Eye (tissue), 1 donor: Measurements from ENCODE around the gene PYGB.
"Not testable (repeated sequence)": the region's sequence is repeated elsewhere in the genome, so short reads cannot be mapped to it uniquely, and the experiment has no call there.

Source experiments
- DNase-seq: peaks from one replicate; pipeline ENCODE4 v3.0.0-alpha.2; 2015

PYGB gene

DNA sequence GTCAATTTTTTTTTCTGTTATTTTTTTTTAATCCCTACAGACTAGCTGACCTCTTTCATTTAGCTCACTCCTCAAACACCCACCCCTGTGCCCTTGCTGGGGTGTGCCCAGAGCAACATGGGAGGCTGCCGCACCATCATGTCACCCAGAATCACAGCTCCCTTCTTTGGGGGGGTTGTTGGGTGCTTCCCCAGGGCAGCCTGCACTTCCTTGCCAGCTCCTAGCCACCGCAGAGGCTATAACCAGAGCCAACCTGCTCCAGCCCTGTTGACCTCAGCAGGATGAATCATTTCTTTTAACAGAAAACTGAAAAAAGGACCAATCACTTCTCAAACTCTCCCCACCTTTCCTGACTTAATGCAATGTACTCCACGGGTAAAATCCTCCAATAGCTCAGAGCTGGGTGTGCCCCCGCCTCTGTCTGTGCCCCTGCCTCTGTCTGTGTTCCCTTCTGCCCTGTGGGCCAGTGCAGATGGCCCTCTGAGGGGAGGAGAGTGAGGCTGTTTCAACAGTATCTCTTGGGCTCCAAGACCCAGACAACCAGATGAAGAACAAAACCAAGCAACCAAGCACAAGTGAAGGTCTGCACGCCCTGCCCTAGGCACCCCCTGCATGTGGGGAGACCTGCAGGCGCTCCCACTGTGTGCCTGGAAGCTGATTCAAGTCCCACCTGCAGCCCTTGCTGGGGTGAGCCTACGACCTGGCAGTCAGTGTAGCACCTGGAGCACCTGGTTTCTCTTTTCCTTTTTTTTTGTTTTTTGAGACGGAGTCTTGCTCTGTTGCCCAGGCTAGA lies 67.7 kb downstream of the PYGB start:
- no peak for DNase-seq

DNA sequence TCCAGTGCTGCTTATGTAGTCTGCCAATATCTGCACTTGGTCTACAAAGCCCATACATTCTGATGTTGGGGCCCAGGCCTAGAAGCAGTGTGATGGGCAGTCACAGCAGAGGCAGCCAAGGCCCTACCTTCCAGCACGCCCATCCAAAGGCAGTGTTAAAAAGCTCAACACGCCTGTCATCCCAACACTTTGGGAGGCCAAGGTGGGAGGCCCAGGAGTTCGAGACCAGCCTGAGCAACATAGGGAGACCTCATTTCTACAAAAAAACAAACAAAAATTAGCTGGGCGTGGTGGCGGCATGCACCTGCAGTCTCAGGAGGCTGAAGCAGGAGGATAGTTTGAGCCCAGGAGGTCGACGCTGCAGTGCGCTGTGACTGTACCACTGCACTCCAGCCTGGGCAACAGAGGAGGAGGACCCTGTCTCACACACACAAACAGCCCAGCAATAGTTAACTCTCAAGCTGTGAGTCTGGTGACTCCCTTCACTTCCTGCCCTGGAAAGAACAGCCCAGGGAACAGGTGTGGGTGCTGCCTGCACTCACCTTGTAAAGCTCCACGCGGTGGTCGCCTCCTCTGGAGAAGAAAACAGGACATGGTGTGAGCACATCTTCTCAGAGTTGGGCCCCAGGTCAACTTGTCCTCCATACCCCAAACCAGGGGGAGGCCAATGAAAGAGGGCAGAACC lies 68.8 kb downstream of the PYGB start:
- no peak for DNase-seq

DNA sequence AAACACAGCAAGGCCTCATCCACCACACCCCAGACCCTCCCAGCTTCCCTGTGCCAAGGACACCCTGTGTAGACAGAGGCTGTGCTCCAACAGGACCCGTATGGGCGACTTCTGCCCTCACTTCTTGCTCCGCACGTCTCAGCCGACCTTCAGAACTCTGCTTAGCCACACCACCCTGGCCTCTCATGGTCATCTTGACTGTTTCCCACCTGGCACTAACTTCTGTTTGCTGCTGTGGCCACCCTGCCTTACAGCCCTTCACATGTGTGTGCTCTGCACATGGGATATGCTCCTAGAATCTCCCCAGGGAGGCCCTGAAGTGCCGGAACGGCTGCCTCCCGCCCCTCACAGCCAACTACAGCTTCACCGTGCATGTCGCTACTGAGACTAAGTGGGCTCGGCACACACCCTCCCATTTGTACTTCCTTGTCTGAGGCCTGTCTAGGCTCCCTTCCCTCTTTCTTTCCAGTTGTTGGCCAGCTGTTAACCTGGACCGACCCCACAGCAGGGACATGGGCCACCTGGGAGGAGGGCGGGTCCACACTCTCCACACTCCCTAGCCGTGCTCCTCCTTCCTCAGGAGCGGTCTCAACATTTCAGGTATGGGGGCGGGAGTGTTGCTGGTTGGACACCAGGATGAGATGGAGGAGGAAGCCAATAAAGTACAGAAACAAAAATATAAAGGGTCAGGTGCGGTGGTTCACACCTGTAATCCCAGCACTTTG lies 69.6 kb downstream of the PYGB start:
- no peak for DNase-seq

DNA sequence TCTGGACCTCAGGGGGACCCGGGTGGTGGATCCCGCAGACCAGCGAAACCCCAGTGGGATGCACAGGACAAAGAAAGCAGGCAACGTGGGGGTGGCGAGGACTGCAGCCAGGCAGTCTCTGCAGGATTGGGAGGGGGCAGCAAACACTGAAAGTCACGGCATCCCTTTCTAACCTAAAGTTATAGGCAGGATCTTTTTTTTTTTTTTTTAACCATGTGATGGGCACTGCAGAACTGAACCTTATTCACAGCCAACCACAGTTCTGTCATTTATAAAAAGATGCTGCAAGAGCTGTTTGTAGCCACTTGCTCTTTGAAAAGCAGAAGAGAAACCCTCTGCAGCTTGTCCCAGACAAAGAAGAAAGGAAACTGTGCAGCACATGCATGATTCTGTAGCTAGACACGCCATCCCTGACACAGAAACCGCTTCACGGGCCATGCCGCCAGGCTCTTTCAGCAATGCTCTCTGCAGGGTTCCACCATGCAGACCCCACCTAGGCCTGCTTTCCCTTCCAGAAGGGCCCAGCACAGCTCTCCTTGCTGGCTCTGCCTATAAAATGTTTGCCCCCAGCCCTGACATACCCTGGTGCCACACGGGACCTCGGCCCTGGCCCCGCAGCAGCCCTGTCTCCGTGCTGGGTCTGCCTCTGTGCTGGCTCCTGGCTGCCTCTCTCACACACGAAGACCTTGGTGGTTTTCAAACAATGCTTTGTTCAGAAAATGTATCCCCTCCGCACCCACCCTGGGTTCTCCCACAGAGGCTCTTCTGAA lies 70.8 kb downstream of the PYGB start:
- peak; percentile 37 for DNase-seq

DNA sequence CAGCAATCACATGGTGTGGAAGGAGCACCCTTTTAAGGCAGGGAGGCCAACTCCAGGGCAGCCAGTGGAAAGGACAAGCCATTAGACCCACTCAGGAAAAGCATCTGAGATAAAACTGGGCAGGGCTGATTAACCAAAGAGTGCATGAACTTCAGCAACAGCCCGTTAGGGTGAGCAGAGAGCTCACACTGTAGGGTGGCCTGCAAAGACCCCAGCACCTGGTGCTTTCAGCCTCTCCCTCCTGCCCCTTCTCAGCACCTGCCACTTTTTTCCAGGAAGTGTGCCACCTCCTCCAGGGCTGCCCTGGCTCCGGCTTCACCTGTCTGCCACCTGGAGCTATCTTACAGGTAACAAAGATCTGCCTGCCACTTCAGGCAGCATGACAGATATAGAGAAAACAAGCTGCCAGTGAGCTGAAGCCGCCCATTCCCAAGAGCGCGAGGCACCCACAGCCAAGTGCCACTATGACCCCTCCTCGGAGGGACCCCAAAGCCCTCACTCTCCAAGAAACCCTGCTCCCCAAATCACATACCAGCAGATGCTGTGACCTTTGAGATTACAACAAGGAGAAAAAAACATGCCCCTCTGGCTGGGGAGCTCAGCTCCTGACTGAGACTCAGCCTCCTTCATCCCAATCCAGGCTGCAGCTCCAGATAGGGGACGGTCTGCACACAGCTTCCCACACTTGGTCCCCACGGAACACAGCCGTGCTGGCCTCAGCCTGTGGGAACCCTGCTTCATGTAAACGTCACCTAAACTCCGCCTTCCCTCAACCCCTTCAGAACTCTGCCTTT lies 71.6 kb downstream of the PYGB start:
- no peak for DNase-seq

DNA sequence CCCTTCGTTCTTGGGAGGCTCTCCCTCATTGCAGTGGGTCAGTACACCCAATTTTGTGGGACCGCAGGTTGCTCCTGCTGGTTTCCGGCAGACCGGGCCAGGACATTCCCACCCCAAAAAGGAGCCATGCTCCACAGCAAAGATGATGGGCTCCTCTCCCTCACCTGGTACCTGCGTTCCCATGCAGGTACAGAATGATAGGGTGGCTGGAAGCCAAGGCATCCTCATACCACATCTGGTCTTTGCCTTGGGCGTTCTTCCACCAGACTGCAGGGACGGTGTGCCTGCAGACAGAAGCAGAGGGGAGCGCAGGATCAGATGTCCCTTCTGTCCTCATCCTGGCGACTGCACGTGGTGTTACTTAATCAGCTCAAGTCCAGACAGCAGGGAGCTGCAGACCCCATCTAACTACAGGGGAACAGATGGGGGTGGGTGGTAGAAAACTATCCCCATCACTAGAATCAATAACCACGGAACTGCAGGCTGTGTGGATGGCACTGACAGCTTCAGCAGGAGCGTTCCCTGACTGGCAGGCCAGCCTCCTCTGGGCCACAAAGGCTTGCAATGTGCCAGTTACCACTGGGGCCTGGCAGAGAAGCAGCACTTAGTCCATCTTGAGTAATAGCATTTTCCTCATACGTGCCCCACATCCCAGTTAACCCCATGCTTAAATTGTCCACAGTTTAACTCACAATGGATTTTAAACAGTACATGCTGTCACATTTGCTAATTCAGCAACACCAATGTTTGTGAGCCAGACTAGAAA lies 72.3 kb downstream of the PYGB start:
- DNase-seq = no peak

DNA sequence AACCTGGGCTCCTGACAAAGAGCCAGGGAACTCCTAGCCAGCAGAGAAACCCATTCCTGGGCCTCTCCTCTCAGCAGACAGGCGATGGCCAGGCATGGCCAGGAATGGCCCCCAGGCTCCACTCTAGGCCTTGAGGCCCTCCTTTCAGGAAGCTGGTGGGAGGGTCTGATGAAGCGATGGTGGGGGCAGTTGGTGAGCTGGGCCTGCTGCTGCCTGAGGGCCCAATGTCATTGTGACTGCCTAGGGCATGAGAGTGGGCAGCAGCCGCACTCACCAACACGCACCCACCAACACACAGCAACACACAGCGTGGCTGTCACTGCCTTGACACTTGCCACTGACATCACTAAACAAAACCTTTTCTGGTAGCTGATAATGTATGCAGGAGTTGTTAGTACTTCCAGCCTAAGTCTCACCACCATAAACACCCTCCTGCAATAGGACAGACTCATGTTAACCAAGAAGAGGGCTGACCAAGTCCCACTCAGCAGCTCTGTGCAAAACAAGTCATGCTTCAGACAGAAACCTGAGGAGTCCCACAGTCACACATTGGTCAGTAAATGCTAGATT lies 73.5 kb downstream of the PYGB start:
- no peak for DNase-seq

DNA sequence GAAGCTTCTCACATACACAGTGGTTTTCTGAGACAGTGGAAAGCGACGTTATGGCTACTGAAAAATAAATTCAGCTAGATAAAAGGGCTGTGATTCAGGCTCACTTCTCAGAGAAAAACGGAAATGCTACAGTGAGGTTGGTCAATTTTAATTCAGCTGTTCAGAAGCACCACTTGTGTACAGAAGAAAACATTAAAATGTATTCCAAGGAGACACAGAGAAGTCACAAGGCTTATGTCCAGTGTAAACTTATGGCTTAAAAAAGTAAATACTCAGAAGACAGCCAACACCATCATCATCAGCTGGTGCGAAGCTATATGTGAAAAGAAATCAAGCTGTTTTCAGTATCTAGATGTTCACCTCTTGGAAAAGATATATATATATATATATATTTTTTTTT lies 74.1 kb downstream of the PYGB start:
- no peak for DNase-seq

DNA sequence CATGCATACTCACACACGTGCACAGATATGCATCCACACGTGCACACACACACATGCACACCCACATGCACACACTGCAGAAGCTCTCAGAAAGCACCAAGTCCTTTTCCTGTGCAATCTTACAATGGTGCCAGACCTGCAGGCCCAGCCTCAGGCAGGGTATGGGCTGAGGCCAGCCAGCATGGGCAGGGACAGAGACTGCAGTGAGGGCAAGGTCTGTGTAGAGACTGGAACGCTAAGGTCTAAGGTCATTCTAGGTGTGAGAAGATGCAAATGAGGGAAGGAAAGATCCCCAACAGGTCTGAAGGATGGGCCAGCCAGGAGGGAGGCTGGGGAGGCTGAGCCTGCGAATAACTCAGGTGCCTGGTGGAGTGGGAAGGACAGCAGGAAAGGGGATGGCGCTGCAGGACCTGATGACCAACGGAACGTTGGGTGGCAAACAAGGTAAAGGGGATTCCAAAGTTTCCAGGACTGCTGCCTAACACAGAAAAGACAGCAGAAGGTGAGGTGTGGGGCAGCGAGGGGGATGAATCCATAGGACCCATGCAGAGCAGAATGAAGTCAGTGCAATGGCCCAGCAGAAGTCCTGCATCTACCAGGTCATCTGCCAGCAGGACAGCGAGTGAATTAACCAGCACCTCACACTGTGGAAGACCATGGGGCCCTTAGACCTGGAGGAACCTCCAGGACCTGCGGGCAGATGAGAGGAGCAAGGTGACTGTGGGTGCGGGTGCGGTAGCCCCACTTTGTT lies 75.8 kb downstream of the PYGB start:
- no peak for DNase-seq

DNA sequence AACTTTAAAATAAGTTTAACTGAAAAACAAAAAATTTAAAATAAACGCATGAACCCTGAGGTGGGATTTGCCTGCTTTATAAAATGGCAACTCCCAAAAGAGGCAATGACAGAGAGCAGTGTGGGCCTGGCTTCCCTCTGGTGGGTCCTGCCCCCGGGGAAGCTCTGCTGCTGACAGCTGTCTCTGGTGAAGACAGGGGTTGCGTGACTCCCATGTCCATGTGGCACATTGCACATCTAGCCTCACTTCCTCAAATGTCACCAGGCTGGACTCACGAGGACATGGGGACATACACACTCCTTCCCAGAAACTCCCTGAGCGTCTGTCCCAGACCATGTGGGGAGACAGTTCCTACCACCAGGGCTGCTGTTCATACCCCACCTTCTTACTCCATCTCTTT lies 76.5 kb downstream of the PYGB start:
- DNase-seq = no peak

DNA sequence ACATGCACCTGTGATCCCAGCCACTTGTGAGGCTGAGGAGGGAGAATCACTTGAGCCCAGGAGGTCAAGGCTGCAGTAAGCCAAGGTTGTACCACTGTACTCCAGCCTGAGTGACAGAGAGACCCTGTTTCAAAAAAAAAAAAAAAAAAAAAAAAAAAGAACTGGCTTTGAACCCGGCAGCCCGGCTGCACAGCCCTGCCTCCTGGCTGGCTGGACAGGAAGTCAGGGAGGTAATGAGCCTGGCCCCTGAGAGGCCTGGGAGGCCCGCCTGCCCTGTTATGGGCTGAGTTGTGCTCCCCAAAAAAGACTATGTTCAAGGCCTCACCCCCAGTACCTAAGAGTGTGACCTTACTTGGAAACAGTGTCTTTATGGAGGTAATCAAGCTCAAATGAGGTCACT lies 77.2 kb downstream of the PYGB start:
- DNase-seq = no peak

DNA sequence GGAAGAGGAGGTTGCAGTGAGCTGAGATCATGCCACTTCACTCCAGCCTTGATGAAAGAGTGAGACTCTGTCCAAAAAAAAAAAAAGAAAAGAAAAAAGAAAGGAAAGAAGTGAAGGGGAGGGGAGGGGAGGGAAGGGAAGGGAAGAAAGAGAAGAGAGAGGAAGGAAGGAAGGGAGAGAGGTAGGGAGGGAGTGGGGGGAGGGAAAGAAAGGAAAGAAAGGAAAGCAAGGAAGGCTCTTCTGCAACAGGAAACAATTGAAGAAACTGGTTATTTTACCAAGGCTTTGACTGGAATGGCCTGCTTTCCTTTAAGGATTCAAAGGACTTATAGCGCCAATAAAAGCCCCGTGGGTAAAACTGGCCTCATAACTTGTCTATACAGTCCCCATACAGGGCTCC lies 78.1 kb downstream of the PYGB start:
- no peak for DNase-seq

DNA sequence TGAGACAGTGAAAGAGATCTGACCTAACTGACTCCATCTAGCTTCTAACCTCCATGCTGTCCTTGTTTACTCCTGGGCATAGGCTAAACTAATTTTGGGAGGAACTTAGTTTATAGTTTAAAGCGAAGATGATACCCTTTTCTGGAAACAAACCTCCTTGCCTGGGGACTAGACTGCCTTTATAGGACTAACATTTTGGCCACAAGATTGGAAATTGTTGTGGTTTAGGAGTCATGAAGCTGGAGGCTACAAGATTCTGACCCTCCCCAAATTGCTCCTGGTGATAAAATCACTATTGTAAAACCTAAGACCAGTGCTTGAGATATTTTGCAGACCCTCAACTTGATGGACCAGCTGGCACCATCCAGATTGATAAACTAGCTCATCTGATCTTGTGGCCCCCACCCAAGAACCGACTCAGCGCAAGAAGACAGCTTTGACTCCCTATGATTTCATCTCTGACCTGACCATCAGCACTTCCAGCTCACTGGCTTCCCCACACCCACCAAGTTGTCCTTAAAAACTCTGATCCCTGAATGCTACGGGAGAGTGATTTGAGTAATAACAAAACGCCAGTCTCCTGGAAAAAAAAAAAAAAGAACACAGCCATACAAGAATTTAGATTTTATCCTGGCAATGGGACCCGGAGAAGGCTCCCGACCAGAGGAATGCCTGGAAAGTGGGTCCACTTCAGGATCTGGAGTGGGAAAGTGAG lies 79.8 kb downstream of the PYGB start:
- DNase-seq = no peak

DNA sequence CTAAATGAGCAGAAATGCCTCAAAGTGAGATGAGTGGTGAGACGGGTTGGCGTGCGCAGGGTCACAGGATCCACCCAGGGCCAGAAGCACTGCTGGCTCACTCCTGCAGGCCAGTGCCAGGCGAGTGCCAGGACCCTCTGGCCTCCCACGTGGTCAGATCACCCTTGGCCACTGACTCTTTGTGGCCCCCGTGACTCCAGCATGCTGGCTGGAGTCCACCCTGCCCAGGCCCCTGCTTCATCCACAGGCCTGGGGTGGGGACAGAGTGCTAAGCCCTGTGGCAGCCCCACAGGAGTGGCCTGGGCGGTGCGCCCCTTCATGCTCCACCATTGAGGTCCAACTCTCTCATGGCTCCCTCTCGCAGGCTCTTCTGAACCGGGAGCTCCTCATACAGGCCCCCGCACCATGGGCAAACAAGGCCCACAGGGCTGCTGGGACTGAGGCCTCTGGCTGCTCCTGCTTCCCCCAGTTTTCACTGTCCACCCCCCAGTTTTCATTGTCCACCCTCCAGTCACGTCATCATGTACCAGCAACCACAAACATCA lies 81.1 kb downstream of the PYGB start:
- DNase-seq = no peak

DNA sequence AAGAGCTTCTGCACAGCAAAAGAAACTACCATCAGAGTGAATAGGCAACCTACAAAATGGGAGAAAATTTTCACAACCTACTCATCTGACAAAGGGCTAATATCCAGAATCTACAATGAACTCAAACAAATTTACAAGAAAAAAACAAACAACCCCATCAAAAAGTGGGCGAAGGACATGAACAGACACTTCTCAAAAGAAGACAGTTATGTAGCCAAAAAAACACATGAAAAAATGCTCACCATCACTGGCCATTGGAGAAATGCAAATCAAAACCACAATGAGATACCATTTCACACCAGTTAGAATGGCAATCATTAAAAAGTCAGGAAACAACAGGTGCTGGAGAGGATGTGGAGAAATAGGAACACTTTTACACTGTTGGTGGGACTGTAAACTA lies 87.1 kb downstream of the PYGB start:
- not testable (repeated sequence) for DNase-seq

DNA sequence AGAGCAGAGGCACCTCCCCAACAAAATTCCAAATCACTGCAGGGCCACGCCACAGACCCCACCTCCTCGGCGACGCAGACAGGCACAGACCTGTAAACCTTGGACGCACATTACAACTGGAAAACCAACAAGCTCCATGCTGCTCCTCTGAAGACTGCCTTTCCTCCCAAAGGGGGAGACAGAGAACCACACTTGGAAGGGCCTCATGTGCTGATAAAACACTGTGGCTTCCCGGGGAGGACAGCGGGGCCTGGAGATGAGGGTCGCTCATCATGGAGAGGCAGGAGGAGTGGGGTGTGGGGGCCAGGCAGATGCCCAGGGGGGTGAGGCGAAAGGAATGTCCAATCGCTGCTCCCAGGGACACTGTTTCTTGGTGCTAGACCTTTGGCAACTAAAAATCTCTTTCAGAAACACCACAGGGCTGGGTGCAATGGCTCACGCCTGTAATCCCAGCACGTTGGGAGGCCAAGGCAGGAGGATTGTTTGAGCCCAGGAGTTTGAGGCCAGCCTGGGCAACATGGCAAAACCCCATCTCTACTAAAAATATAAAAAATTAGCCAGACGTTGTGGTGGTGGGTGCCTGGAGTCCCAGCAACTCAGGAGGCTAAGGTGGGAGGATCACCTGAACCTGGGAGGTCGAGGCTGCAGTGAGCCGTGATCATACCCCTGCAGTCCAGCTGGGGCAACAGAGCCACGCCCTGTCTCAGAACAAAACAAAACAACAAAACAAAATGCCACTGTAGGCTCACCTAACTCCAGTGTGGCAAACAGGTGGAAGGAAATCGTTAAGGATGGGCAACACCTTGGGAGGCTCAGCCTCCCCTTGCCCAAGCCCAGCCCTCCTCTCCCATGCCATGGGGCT lies 88.9 kb downstream of the PYGB start:
- DNase-seq = no peak

DNA sequence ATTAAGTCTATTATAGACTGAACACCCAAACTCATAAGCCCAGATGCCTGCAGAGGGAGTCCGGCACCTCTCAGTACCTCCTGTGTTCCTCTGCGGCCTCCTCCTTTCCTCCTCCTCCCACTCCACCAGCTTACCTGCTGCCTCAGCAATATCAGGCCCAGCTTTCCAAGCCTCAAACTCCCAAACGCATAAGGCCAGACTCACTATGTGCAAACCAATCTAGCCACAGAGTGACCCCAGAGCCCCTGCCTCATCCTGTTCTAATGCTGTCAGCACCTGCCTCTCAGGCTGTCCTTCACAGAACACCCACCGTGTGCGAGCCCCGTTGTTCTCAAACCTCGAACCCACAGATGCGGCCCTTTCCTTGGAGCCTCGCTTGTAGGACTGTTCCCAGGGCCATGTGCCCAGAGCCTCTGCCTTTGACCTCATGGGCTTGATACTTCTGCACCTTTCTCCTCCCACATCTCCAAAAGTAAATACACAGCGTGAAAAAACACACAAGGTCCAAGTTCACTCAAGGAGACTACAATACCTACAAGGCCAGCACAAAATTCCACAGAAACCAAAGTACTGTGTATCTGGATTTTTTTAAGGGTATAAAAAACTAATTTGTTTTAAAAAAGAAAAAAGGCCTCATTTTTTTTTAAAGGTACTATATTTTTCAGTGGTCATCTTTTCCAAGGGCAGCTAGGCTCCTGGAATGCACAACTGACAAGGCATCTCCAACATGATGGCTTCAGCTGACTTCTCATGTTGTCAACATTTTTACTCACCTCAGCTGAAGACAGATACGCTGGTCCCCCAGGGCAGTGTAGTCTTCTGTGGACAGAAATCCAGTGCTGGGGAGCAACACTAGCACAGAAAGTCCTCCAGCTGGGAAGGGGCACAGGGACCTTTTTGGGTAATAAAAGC lies 90.5 kb downstream of the PYGB start:
- DNase-seq = no peak
